Panc1 (cell line): ENCODE data around the gene RBM48. TPM values are rescaled to one million over a fixed set of nuclear protein-coding genes. Genes with fewer than 3 reads are reported as not detected.

Source experiments
- ATAC-seq: fragments of 200-7000 bp; cut with Tn5 transposase; 2 replicates; pipeline ENCODE4 v1.9.1; 2020; ENCODE audit warnings: mild to moderate bottlenecking, moderate library complexity
- BruUV-seq: library from RNA; stranded (reverse); fragments of 400-500 nt; replicated peaks from 2 replicates; lab custom pipeline; 2021; lab: Mats Ljungman, UMichigan
- CTCF ChIA-PET: fragments of 300-600 bp; sonication (Branson Sonifier 250); formaldehyde crosslinking; loops from one replicate; lab custom pipeline; 2022; ENCODE audit warnings: antibody characterized with exemption; lab: Charles Lee
- POLR2A ChIA-PET: fragments of 300-600 bp; sonication (Branson Sonifier 250); formaldehyde crosslinking; loops from one replicate; lab custom pipeline; 2022; ENCODE audit warnings: antibody characterized with exemption; lab: Charles Lee
- DNase-seq: peaks from one replicate; pipeline ENCODE4 v3.0.0-alpha.2; 2010; ENCODE audit warnings: low read depth, low spot score
- H3K27ac ChIP-seq: 2 replicates; pipeline ENCODE4 v1.5.1; 2011; ENCODE audit warnings: mild to moderate bottlenecking, low read length, inconsistent platforms
- H3K27me3 ChIP-seq: fragments of 200-500 bp; sonication (Bioruptor generic); 2 replicates; pipeline ENCODE4 v1.6.0; 2014; ENCODE audit warnings: low read length, inconsistent platforms; ENCODE audit not compliant: control insufficient read depth, insufficient read depth
- H3K36me3 ChIP-seq: fragments of 200-500 bp; sonication (Bioruptor generic); 2 replicates; pipeline ENCODE4 v1.5.1; 2014; ENCODE audit warnings: inconsistent platforms, mild to moderate bottlenecking, low read length, moderate library complexity; ENCODE audit not compliant: control insufficient read depth, insufficient read depth
- H3K4me1 ChIP-seq: 2 replicates; pipeline ENCODE4 v1.5.1; 2011; ENCODE audit warnings: inconsistent platforms, mild to moderate bottlenecking, low read length, moderate library complexity; ENCODE audit not compliant: control insufficient read depth, insufficient read depth
- H3K4me3 ChIP-seq, 2 experiments: 2 replicates each; pipeline ENCODE4 v1.5.1; 2011 to 2012; ENCODE audit warnings: low read depth in 2 of 2, low read length in 2 of 2, mild to moderate bottlenecking in 2 of 2, inconsistent platforms in 1 of 2, moderate library complexity in 1 of 2
- H3K9me3 ChIP-seq: fragments of 200-500 bp; sonication (Bioruptor generic); 2 replicates; pipeline ENCODE4 v1.5.1; 2014; ENCODE audit warnings: low read depth, mild to moderate bottlenecking, inconsistent platforms, low read length, moderate library complexity; ENCODE audit not compliant: control insufficient read depth, insufficient read depth
- POLR2AphosphoS5 ChIP-seq: IDR thresholded peaks from 2 replicates; pipeline ENCODE4 v1.6.1; 2012; ENCODE audit warnings: mild to moderate bottlenecking, low read depth, low read length, moderate library complexity
- SIN3A ChIP-seq: IDR thresholded peaks from 2 replicates; pipeline ENCODE4 v1.6.1; 2012; ENCODE audit warnings: low read depth, mild to moderate bottlenecking, low read length, moderate library complexity, borderline replicate concordance; ENCODE audit not compliant: insufficient read depth
- TCF7L2 ChIP-seq: IDR thresholded peaks from 2 replicates; pipeline ENCODE4 v1.6.1; 2011; ENCODE audit warnings: mild to moderate bottlenecking, low read depth, low read length, inconsistent platforms
- in situ Hi-C: cut with HindIII; loops from 2 replicates; pipeline ENCODE4 v1.10.0; 2016; ENCODE audit warnings: low sequenced_read_pairs, low pct_unique_long_range_greater_than_20kb
- intact Hi-C: fragments of 100-400 bp; cut with micrococcal nuclease; formaldehyde crosslinking; loops from one replicate; pipeline ENCODE4 v1.10.0; 2022; ENCODE audit not compliant: unreplicated experiment
- total RNA-seq: library from RNA; stranded (reverse); gene quantifications from one replicate; pipeline ENCODE4 v1.2.1, GENCODE V29; 2021; ENCODE audit not compliant: unreplicated experiment
- TF ChIP-seq, protein P1 (sequence below): fragments of 450-650 bp; IDR thresholded peaks from 2 replicates; pipeline ENCODE4 v1.5.1; 2017; ENCODE audit warnings: mild to moderate bottlenecking
- TF ChIP-seq, protein P2 (sequence below), 2 experiments: IDR thresholded peaks; 2 replicates each; pipeline ENCODE4 v1.6.1; 2011 to 2012; ENCODE audit warnings: low read depth in 2 of 2, control low read depth in 1 of 2, low read length in 1 of 2, mild to moderate bottlenecking in 1 of 2, moderate library complexity in 1 of 2; ENCODE audit not compliant: insufficient read depth in 1 of 2

Gene RBM48
- total RNA-seq, 1 experiment from 2014 or later, result 10.1 TPM

DNA sequence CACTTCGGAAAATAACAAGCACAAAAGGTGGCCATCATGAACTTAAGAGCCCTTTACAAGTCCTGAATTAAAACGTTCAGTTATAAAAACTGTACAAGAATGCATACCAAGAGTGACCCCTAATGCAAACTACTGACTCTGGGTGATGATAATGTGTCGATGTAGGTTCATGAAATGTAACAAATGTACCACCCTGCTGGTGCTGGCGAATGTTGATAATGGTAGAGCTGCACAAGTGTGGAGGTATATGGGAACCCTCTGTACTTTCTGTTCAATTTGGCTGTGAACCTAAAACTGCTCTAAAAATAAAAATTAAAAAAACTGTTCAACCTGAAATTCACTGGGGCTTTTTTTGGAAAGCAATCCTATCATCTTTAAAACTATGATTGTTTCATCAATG, 58.2 kb downstream of the RBM48 start:
- DNase-seq, result no peak
- BruUV-seq, result no TSS peak
- Histone ChIP-seq H3K9me3 (no peaks in the 10 kb centered on the region), H3K27me3 (no peaks in the 10 kb centered on the region), H3K4me1 (peaks cover 37% of the 10 kb centered on the region), H3K27ac (0 out of 2 replicates have a peak overlapping the region, but pooled peaks have one; percentile 32), H3K36me3 (peaks cover 6% of the 10 kb centered on the region; the same call in 1 of the 2 replicates), H3K4me3 (no peak overlapping the region)
- ATAC-seq, result no peak
- ChIA-PET CTCF (no interaction called here), POLR2A (no interaction called here)
- no peak for TF ChIP-seq SIN3A
- no peak for TF ChIP-seq POLR2AphosphoS5
- TF ChIP-seq, protein P1, sequence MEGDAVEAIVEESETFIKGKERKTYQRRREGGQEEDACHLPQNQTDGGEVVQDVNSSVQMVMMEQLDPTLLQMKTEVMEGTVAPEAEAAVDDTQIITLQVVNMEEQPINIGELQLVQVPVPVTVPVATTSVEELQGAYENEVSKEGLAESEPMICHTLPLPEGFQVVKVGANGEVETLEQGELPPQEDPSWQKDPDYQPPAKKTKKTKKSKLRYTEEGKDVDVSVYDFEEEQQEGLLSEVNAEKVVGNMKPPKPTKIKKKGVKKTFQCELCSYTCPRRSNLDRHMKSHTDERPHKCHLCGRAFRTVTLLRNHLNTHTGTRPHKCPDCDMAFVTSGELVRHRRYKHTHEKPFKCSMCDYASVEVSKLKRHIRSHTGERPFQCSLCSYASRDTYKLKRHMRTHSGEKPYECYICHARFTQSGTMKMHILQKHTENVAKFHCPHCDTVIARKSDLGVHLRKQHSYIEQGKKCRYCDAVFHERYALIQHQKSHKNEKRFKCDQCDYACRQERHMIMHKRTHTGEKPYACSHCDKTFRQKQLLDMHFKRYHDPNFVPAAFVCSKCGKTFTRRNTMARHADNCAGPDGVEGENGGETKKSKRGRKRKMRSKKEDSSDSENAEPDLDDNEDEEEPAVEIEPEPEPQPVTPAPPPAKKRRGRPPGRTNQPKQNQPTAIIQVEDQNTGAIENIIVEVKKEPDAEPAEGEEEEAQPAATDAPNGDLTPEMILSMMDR, result no peak
- TF ChIP-seq, protein P2, sequence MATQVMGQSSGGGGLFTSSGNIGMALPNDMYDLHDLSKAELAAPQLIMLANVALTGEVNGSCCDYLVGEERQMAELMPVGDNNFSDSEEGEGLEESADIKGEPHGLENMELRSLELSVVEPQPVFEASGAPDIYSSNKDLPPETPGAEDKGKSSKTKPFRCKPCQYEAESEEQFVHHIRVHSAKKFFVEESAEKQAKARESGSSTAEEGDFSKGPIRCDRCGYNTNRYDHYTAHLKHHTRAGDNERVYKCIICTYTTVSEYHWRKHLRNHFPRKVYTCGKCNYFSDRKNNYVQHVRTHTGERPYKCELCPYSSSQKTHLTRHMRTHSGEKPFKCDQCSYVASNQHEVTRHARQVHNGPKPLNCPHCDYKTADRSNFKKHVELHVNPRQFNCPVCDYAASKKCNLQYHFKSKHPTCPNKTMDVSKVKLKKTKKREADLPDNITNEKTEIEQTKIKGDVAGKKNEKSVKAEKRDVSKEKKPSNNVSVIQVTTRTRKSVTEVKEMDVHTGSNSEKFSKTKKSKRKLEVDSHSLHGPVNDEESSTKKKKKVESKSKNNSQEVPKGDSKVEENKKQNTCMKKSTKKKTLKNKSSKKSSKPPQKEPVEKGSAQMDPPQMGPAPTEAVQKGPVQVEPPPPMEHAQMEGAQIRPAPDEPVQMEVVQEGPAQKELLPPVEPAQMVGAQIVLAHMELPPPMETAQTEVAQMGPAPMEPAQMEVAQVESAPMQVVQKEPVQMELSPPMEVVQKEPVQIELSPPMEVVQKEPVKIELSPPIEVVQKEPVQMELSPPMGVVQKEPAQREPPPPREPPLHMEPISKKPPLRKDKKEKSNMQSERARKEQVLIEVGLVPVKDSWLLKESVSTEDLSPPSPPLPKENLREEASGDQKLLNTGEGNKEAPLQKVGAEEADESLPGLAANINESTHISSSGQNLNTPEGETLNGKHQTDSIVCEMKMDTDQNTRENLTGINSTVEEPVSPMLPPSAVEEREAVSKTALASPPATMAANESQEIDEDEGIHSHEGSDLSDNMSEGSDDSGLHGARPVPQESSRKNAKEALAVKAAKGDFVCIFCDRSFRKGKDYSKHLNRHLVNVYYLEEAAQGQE (IDR thresholded peaks at IDR 0.05; ENCODE audit: insufficient read depth in 1 of 2, low read depth in 2 of 2, low read length in 1 of 2), result no peak
- TF ChIP-seq TCF7L2, result no peak
- in situ Hi-C loops (no loop called here), intact Hi-C loops (no loop called here)

Other genes with a start within 250 kb of the RBM48 start
- 27.0 TPM for gene GATAD1, start 81.3 kb upstream of the RBM48 start, total RNA-seq
- gene ERVW-1, start 50.8 kb upstream of the RBM48 start, total RNA-seq, result not detected
- gene PEX1, start 275 bp upstream of the RBM48 start, total RNA-seq, result 13.9 TPM
- gene FAM133B, start 61.6 kb downstream of the RBM48 start, total RNA-seq, result 27.7 TPM